Activated CD4-positive, alpha-beta T cell treated with anti-CD3 and anti-CD28 coated beads, Interleukin-10, Interleukin-2, amounts not matched to agents 100 ng/mL and 50 ng/mL, durations not matched to agents 16 hours and 8 hours (primary cell): ENCODE results near the gene MYO5A.
A peak's percentile ranks its signal among the peaks of the same experiment; 100 is the strongest.

Experiments
- DNase-seq: peaks from one replicate; pipeline ENCODE4 v3.0.0-alpha.2; 2020

The MYO5A gene

DNA sequence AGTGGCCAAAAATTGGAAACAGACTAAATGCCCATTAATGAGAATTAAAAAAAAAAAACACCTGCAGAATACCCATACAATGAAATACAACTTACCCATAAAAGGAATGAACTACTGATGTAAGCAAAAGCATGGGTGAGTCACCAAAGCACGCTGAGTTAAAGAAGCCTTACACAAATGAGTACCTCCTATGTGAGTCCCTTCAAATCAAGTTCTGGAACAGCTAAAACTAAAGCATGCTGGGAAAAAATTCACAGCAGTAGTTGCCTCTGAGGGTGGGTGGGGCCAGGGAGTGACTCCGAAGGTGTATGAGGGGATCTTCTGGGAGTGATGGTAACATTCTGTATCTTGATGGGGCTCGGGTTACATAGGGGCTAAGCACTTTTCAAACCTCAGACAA is 244.5 kb downstream of the MYO5A start:
- peak; percentile 58 for DNase-seq

GRCh38 chr15:52283281-52283680 is 245.4 kb downstream of the MYO5A start:
- DNase-seq: no peak

GRCh38 chr15:52282418-52282817 is 246.3 kb downstream of the MYO5A start:
- no peak for DNase-seq

- DNase-seq: no peak
These were observed 247.3 kb downstream of the MYO5A start for GRCh38 chr15:52281085-52282035.

DNA sequence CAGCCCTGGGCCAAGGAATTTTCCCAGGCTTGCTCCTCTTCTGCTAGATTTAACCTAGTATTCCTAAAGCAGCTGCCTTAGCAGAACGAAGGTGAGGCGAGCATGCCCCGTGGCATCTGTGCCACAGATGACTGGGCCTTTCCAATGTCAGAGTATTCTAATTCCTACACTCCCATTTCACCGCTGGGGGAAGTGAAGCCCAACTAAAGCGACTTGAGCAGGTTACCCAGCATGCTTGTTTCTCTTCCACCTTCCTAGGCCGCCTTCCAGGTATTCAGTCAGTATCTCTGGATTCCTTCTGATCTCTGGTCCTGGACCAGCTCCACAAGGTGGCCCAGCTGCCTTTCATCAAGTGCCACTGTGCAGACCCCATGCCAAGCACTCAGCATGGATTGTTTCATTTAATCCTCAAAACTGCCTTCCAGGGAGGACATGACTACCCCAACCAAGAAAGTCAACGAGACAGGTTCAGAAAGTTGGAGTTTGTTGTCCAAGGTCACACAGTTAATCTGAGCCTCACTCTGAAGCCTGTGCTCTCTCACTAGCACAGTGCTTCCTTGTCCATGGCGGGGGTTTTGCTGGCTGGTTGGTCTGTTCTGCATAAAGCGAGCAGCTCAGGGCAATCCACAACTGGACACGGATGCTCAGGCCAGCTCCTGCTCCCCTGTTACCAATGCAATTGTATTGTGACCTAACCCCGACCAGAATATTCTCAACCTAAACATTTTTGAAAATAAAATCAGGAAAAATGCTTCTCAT is 248.2 kb downstream of the MYO5A start:
- DNase-seq: no peak

- DNase-seq: no peak
These were observed 249.9 kb downstream of the MYO5A start for GRCh38 chr15:52278636-52279367.

DNA sequence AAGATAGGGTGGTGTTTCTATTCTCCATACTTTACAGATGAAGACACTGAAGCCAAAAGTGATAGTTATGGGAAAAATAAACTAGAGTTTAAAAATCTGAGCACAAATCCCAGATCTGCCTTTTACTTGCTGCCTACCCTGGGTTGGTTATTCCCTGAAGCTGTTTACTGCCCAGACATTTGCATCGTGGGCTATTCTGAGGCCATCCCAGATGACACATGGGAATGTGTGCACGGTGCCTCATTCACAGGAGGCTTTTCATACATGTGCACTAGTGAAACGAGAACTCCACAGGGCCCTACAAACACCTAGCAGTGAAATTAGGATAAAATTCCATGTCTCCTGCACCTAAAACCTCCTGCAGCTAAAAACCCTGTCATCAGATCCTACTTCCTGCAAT is 250.5 kb downstream of the MYO5A start:
- no peak for DNase-seq

DNA sequence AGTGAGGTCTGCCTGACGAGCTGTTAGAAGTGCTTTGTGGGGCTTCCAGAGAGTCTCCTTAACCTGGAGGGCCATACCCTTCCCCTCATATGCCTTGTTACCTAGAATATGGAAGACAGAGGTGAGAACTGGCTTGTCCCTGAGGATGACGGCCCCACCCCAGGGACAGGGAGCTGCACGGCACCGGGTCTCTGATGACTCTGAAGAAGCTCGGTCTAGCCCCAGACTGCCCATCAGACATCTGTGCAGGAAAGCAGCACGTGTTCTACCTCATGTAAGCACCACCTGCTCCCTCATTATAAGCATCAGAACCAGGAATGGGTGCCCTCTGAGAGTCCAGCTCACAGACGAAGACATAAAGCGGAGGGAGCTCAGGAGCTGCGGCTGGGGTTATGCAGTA is 251.1 kb downstream of the MYO5A start:
- no peak for DNase-seq

GRCh38 chr15:52276256-52276770 is 252.4 kb downstream of the MYO5A start:
- no peak for DNase-seq

- DNase-seq: no peak
These were observed 265.0 kb downstream of the MYO5A start for GRCh38 chr15:52263563-52264282.

DNA sequence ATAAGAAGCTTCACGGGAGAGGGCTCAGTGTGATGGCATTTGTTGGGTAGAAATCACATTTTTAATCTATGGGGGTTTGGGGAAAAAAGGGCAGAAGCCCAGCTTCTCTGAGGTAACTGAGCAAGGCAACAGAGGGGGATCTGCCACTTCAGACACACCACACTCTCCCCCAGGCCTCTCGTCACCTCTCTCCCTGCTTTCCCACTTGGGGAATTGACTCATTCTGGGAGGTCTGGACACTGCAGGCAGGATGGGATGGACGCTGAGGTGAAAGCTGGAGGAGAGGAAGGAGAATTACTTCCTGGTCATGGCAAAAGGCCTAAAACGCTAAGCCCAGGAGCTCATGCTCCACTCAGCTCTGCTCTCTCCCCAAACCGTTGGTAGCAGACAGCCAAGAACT is 266.3 kb downstream of the MYO5A start:
- no peak for DNase-seq

DNA sequence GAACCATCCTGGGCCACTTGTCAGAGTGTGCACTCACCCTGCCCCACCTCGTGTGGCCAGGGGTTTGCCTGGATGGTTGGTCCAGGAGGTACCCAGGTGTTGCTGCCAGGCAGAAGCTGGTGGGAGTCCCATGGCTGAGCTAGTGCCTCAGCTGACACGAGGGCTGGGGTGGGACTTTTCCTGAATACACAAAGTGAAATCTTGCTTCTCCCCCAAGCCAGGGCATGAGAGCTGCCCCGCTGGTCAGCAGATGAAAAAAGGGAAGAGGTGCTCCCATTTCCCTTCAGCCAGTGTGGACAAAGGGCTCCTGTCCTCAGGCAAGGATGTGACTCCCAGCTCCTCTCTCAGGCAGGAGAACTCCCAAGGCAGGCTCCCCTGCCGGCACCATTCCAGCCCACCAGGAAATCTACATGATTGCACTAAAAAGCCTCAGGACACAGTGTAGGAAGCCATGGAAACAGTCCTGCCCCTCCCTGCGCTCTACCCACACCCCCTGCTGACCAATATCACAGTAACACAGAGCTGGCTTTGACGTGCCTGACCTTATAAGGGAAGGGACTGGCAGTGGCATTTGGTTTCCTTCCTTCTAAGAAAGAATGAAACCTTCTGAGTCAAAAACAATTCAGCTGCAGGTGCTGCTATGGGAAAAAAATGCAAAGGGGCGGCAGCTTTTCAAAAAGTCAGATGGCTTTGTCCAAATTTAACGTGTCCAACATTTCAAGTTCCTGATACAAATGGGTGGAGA is 267.0 kb downstream of the MYO5A start:
- peak; percentile 96 for DNase-seq

- no peak for DNase-seq
These were observed 267.7 kb downstream of the MYO5A start for GRCh38 chr15:52261026-52261425.

- no peak for DNase-seq
These were observed 269.2 kb downstream of the MYO5A start for GRCh38 chr15:52259503-52259902.

DNA sequence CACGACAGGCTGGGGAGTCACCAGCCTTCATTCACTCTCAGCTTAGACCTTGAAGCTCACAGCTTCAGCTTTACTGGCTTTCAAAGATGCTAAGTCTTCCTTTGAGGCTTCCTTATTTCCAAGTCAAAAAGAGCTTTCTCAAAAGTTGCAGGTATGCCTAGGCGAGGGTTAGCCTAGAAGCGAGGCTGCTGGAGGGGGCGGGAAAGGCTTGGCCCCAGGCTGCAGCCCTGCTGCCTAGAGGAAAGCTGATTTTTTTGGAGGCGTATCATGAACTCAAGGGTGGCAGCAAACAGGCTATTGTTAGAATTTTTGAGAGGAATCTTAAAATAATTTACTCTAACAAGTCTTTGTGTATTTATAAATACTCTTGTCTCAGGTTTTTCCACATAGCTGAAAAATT is 270.2 kb downstream of the MYO5A start:
- DNase-seq: no peak

DNA sequence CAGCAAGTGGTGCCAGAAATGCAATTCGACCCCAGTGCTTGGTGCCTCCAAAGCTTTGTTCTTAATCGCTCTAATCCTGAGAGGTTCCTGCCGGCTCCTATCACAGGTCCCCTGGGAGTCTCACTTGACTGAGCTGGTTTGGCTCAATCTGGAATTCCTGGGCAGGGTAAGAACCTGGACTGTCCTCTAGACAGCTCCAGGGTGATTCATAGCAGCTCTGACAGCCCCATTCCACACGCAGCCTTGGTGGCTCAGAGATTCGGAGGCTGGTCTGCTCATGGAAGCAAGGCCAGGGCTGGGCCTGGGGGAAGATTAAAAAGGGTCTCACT is 271.0 kb downstream of the MYO5A start:
- DNase-seq: no peak
